GM18861 (cell line): ENCODE results near the gene PCMT1.
"Not testable (repeated sequence)": the region's sequence is repeated elsewhere in the genome, so short reads cannot be mapped to it uniquely, and the experiment has no call there.

Experiments used
- ATAC-seq: cut with Tn5 transposase; IDR thresholded peaks from one replicate; pipeline ENCODE4 v1.9.1; 2021; ENCODE audit not compliant: unreplicated experiment

The PCMT1 gene

GRCh38 chr6:149852881-149853280 lies 103.3 kb downstream of the PCMT1 start:
- ATAC-seq = no peak

- ATAC-seq = not testable (repeated sequence)
Measured at GRCh38 chr6:149854017-149854416, 104.5 kb downstream of the PCMT1 start.

- no peak for ATAC-seq
Measured at GRCh38 chr6:149854532-149854931, 105.0 kb downstream of the PCMT1 start.

- no peak for ATAC-seq
Measured at GRCh38 chr6:149855040-149855654, 105.6 kb downstream of the PCMT1 start.

GRCh38 chr6:149855741-149856140 lies 106.2 kb downstream of the PCMT1 start:
- no peak for ATAC-seq

- no peak for ATAC-seq
Measured at GRCh38 chr6:149856256-149856994, 106.9 kb downstream of the PCMT1 start.

- ATAC-seq = no peak
Measured at GRCh38 chr6:149857541-149857940, 108.0 kb downstream of the PCMT1 start.

GRCh38 chr6:149859368-149859767 lies 109.8 kb downstream of the PCMT1 start:
- no peak for ATAC-seq

GRCh38 chr6:149859938-149860337 lies 110.4 kb downstream of the PCMT1 start:
- ATAC-seq = no peak

- ATAC-seq = no peak
Measured at GRCh38 chr6:149860513-149860833, 110.9 kb downstream of the PCMT1 start.
